Measurements from ENCODE around the gene CCDC3.

GRCh38 chr10:12868229-12868628 lies 133.3 kb downstream of the CCDC3 start:
- no peak for TF ChIP-seq CTCF (IDR thresholded peaks at IDR 0.05; ENCODE audit: low read depth, low read length, poor library complexity, severe bottlenecking)
- TF ChIP-seq EZH2phosphoT487 (IDR thresholded peaks at IDR 0.05; ENCODE audit: borderline replicate concordance, low read length) = no peak

All from DOHH2 (cell line).